Left ventricle myocardium superior (tissue), 1 donor: Measurements from ENCODE around the gene GPC6. TPM values are rescaled to one million over a fixed set of nuclear protein-coding genes. Genes with fewer than 3 reads are reported as not detected.

Source experiments
- ATAC-seq: fragments of 200-7000 bp; cut with Tn5 transposase; one replicate; pipeline ENCODE4 v1.9.1; 2020; ENCODE audit warnings: mild to moderate bottlenecking, moderate library complexity
- DNase-seq: peaks from one replicate; pipeline ENCODE4 v3.0.0-alpha.2; 2020
- intact Hi-C: fragments of 100-400 bp; cut with micrococcal nuclease; formaldehyde crosslinking; loops from one replicate; pipeline ENCODE4 v1.11.0; 2022
- total RNA-seq: library from RNA; stranded (reverse); fragmentation: NEBNext Ultra II Directional; extraction: Animal tissue kit (Norgen Biotek cat#: 25700); gene quantifications from one replicate; pipeline ENCODE4 v1.2.1, GENCODE V29; 2021
- donor health status: DM: no; HTN: yes; CAD: no; lungs with severe emphysema.

Gene GPC6
- total RNA-seq, 1 donor from 2014 or later: 1.6 TPM

- intact Hi-C loops: no loop called here
- DNase-seq (no peak), ATAC-seq (no peak)
These were observed 946.8 kb downstream of the GPC6 start for GRCh38 chr13:94173312-94173854.

- ATAC-seq: no peak
- intact Hi-C loops: no loop called here
- DNase-seq: no peak
These were observed 947.4 kb downstream of the GPC6 start for GRCh38 chr13:94174009-94174408.

GRCh38 chr13:94175076-94175475, 948.5 kb downstream of the GPC6 start:
- DNase-seq (no peak), ATAC-seq (no peak)
- intact Hi-C loops: no loop called here

GRCh38 chr13:94176561-94176960, 950.0 kb downstream of the GPC6 start:
- ATAC-seq (no peak), DNase-seq (no peak)
- intact Hi-C loops: no loop called here

- intact Hi-C loops: no loop called here
- ATAC-seq: no peak
- DNase-seq: no peak
These were observed 950.4 kb downstream of the GPC6 start for GRCh38 chr13:94177041-94177440.

GRCh38 chr13:94178625-94179244, 952.1 kb downstream of the GPC6 start:
- DNase-seq: no peak
- intact Hi-C loops: no loop called here
- no peak for ATAC-seq

- no peak for ATAC-seq
- DNase-seq: no peak
- intact Hi-C loops: no loop called here
These were observed 955.0 kb downstream of the GPC6 start for GRCh38 chr13:94181461-94182107.

GRCh38 chr13:94182185-94182761, 955.7 kb downstream of the GPC6 start:
- no peak for ATAC-seq
- DNase-seq: no peak
- intact Hi-C loops: no loop called here

- intact Hi-C loops: no loop called here
- DNase-seq (no peak), ATAC-seq (no peak)
These were observed 959.9 kb downstream of the GPC6 start for GRCh38 chr13:94186470-94186869.

GRCh38 chr13:94188201-94188854, 961.7 kb downstream of the GPC6 start:
- intact Hi-C loops: no loop called here
- DNase-seq (no peak), ATAC-seq (no peak)

- DNase-seq (no peak), ATAC-seq (peak; percentile 54)
- intact Hi-C loops: no loop called here
These were observed 965.9 kb downstream of the GPC6 start for GRCh38 chr13:94192431-94192975.

GRCh38 chr13:94195715-94196114, 969.1 kb downstream of the GPC6 start:
- DNase-seq: no peak
- intact Hi-C loops: no loop called here
- ATAC-seq: no peak

- DNase-seq (no peak), ATAC-seq (no peak)
- intact Hi-C loops: no loop called here
These were observed 969.8 kb downstream of the GPC6 start for GRCh38 chr13:94196413-94196812.

GRCh38 chr13:94198681-94199080, 972.1 kb downstream of the GPC6 start:
- ATAC-seq: no peak
- intact Hi-C loops: no loop called here
- no peak for DNase-seq

GRCh38 chr13:94199135-94199534, 972.5 kb downstream of the GPC6 start:
- intact Hi-C loops: no loop called here
- DNase-seq (no peak), ATAC-seq (no peak)

- DNase-seq (no peak), ATAC-seq (no peak)
- intact Hi-C loops: no loop called here
These were observed 974.4 kb downstream of the GPC6 start for GRCh38 chr13:94201022-94201421.

- intact Hi-C loops: no loop called here
- no peak for ATAC-seq
These were observed 977.6 kb downstream of the GPC6 start for GRCh38 chr13:94204163-94204562.

GRCh38 chr13:94204946-94205345, 978.3 kb downstream of the GPC6 start:
- no peak for DNase-seq

More at GRCh38 chr13:94204163-94204562, 977.6 kb downstream of the GPC6 start:
- no peak for DNase-seq

GRCh38 chr13:94205896-94206295, 979.3 kb downstream of the GPC6 start:
- DNase-seq (no peak), ATAC-seq (no peak)
- intact Hi-C loops: no loop called here

More at GRCh38 chr13:94204946-94205345, 978.3 kb downstream of the GPC6 start:
- no peak for ATAC-seq
- intact Hi-C loops: no loop called here

GRCh38 chr13:94209117-94209516, 982.5 kb downstream of the GPC6 start:
- intact Hi-C loops: no loop called here
- ATAC-seq (no peak), DNase-seq (no peak)
